ENCODE results near the gene SH2D5. TPM values are rescaled to one million over a fixed set of nuclear protein-coding genes. Genes with fewer than 3 reads are reported as not detected.

Gene SH2D5
- polyA plus RNA-seq, 1 donor from 2014 or later, result 14.1 TPM

- H3K9ac ChIP-seq (ENCODE audit: low read length), result no peak overlapping the region
- H3K9me2 ChIP-seq (ENCODE audit: insufficient read depth, low read length), result no peaks in the 10 kb centered on the region
- H3K4me2 ChIP-seq (ENCODE audit: low read length), result no peak overlapping the region
- no peak for TF ChIP-seq CTCF (IDR thresholded peaks at IDR 0.05; ENCODE audit: poor library complexity, severe bottlenecking)
- no peak for TF ChIP-seq REST (IDR thresholded peaks at IDR 0.05; ENCODE audit: borderline replicate concordance)
- TF ChIP-seq EZH2 (IDR thresholded peaks at IDR 0.05; ENCODE audit: borderline replicate concordance, insufficient read depth, low read length, poor library complexity, severe bottlenecking), result no peak
- no peak for TF ChIP-seq EP300 (conservative IDR thresholded peaks at IDR 0.05; ENCODE audit: poor library complexity, severe bottlenecking)
- TF ChIP-seq RAD21 (conservative IDR thresholded peaks at IDR 0.05), result no peak
- TF ChIP-seq MXI1 (conservative IDR thresholded peaks at IDR 0.05; ENCODE audit: poor library complexity, severe bottlenecking), result no peak
- no peak for TF ChIP-seq TAF1 (IDR thresholded peaks at IDR 0.05; ENCODE audit: low read depth)
- no peak for TF ChIP-seq POLR2AphosphoS5 (IDR thresholded peaks at IDR 0.05)
- TF ChIP-seq SMC3 (conservative IDR thresholded peaks at IDR 0.05; ENCODE audit: poor library complexity), result no peak
- H3K79me2 ChIP-seq (replicated peaks; ENCODE audit: insufficient read depth, low read length), result no peaks in the 10 kb centered on the region
- H3K27ac ChIP-seq (ENCODE audit: low read length), result no peak overlapping the region
- H3K27me3 ChIP-seq (ENCODE audit: insufficient read depth, low read depth, low read length), result no peaks in the 10 kb centered on the region
- no peaks in the 10 kb centered on the region for H4K20me1 ChIP-seq (ENCODE audit: insufficient read depth)
- H2AFZ ChIP-seq (ENCODE audit: low read depth, low read length), result no peak overlapping the region
- H3K36me3 ChIP-seq (ENCODE audit: insufficient read depth, low read length), result no peaks in the 10 kb centered on the region
- no peaks in the 10 kb centered on the region for H3F3A ChIP-seq (ENCODE audit: insufficient read depth, low read length, poor library complexity, severe bottlenecking)
- no peaks in the 10 kb centered on the region for H3K9me3 ChIP-seq (ENCODE audit: low read length)
- no peak overlapping the region for H3K4me3 ChIP-seq (ENCODE audit: low read length)
These were observed 8.8 kb downstream of the SH2D5 start for GRCh38 chr1:20723537-20724363.

GRCh38 chr1:20723159-20723536 lies 9.4 kb downstream of the SH2D5 start:
- no peak overlapping the region for H3K4me2 ChIP-seq (ENCODE audit: low read length)
- no peak overlapping the region for H3K4me3 ChIP-seq (ENCODE audit: low read length)
- H4K20me1 ChIP-seq (ENCODE audit: insufficient read depth), result no peaks in the 10 kb centered on the region
- H3K27ac ChIP-seq (ENCODE audit: low read length), result no peak overlapping the region
- H3K9me2 ChIP-seq (ENCODE audit: insufficient read depth, low read length), result no peaks in the 10 kb centered on the region
- H2AFZ ChIP-seq (ENCODE audit: low read depth, low read length), result no peak overlapping the region
- no peaks in the 10 kb centered on the region for H3K9me3 ChIP-seq (ENCODE audit: low read length)
- H3K79me2 ChIP-seq (replicated peaks; ENCODE audit: insufficient read depth, low read length), result no peaks in the 10 kb centered on the region
- H3F3A ChIP-seq (ENCODE audit: insufficient read depth, low read length, poor library complexity, severe bottlenecking), result no peaks in the 10 kb centered on the region
- no peak for TF ChIP-seq SMC3 (conservative IDR thresholded peaks at IDR 0.05; ENCODE audit: poor library complexity)
- no peak for TF ChIP-seq TAF1 (IDR thresholded peaks at IDR 0.05; ENCODE audit: low read depth)
- TF ChIP-seq EZH2 (IDR thresholded peaks at IDR 0.05; ENCODE audit: borderline replicate concordance, insufficient read depth, low read length, poor library complexity, severe bottlenecking), result no peak
- no peak for TF ChIP-seq REST (IDR thresholded peaks at IDR 0.05; ENCODE audit: borderline replicate concordance)
- TF ChIP-seq POLR2AphosphoS5 (IDR thresholded peaks at IDR 0.05), result no peak
- TF ChIP-seq CTCF (IDR thresholded peaks at IDR 0.05; ENCODE audit: poor library complexity, severe bottlenecking), result no peak
- TF ChIP-seq RAD21 (conservative IDR thresholded peaks at IDR 0.05), result no peak
- H3K36me3 ChIP-seq (ENCODE audit: insufficient read depth, low read length), result no peaks in the 10 kb centered on the region
- H3K27me3 ChIP-seq (ENCODE audit: insufficient read depth, low read depth, low read length), result no peaks in the 10 kb centered on the region
- no peak overlapping the region for H3K9ac ChIP-seq (ENCODE audit: low read length)
